MM.1S (cell line): ENCODE results near the gene PRDM1.

Source experiments
- EZH2phosphoT487 ChIP-seq: fragments of 300-600 bp; sonication (generic); IDR thresholded peaks from 2 replicates; pipeline ENCODE4 v1.6.1; 2018; ENCODE audit warnings: antibody characterized with exemption, low read length
- TF ChIP-seq, protein P1 (sequence below): fragments of 300-600 bp; sonication (generic); IDR thresholded peaks from 2 replicates; pipeline ENCODE4 v1.5.1; 2016; ENCODE audit warnings: antibody characterized with exemption, low read length, mixed read lengths

DNA sequence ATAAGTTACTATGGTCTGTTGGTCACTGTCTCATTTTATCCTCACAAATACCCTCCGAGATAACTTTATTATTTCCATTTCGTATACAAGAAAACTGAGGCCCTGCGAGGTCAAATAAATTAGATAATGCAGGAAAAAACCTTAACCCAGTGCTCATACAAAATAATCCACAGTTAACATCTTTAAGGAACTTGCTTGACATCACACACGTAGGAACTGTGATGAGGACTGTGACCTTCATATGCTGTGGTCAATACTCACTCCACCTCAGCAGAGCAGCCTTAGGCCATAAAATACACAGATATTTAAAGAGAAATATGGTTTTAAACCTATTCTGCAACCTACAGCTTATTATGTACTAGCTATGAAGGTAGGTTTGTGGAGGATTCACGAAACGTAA lies 34.3 kb downstream of the PRDM1 start:
- TF ChIP-seq, protein P1, sequence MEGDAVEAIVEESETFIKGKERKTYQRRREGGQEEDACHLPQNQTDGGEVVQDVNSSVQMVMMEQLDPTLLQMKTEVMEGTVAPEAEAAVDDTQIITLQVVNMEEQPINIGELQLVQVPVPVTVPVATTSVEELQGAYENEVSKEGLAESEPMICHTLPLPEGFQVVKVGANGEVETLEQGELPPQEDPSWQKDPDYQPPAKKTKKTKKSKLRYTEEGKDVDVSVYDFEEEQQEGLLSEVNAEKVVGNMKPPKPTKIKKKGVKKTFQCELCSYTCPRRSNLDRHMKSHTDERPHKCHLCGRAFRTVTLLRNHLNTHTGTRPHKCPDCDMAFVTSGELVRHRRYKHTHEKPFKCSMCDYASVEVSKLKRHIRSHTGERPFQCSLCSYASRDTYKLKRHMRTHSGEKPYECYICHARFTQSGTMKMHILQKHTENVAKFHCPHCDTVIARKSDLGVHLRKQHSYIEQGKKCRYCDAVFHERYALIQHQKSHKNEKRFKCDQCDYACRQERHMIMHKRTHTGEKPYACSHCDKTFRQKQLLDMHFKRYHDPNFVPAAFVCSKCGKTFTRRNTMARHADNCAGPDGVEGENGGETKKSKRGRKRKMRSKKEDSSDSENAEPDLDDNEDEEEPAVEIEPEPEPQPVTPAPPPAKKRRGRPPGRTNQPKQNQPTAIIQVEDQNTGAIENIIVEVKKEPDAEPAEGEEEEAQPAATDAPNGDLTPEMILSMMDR = no peak
- no peak for TF ChIP-seq EZH2phosphoT487
